ENCODE results near the gene CEP83.

GRCh38 chr12:94421868-94422740 is 37.6 kb downstream of the CEP83 start:
- no peak for TF ChIP-seq CTCF (optimal IDR thresholded peaks at IDR 0.05 in 1 of 3, IDR thresholded peaks at IDR 0.05 in 1 of 3, conservative IDR thresholded peaks at IDR 0.05 in 1 of 3; ENCODE audit: extremely low read depth in 1 of 3, insufficient read depth in 2 of 3, low read length in 3 of 3)
- TF ChIP-seq EZH2 (IDR thresholded peaks at IDR 0.05; ENCODE audit: low read length), result no peak
